Nephron progenitor cell (in vitro differentiated cells): Measurements from ENCODE around the gene PCDHA9.
"Not testable (repeated sequence)": the region's sequence is repeated elsewhere in the genome, so short reads cannot be mapped to it uniquely, and the experiment has no call there.

ENCODE experiments used
- DNase-seq: peaks from one replicate; pipeline ENCODE4 v3.0.0; 2021
- H3K27ac Mint-ChIP-seq: 2 replicates; pipeline ENCODE4 v1.8.0; 2021; ENCODE audit warnings: mild to moderate bottlenecking, moderate library complexity, mixed read lengths
- H3K27me3 Mint-ChIP-seq: 2 replicates; pipeline ENCODE4 v1.8.0; 2021; ENCODE audit warnings: mild to moderate bottlenecking, low read depth, mixed read lengths; ENCODE audit not compliant: poor library complexity
- H3K36me3 Mint-ChIP-seq: 2 replicates; pipeline ENCODE4 v1.8.0; 2021; ENCODE audit warnings: low read depth, mixed read lengths
- H3K4me1 Mint-ChIP-seq: 2 replicates; pipeline ENCODE4 v1.8.0; 2021; ENCODE audit warnings: mixed read lengths
- H3K4me3 Mint-ChIP-seq: 2 replicates; pipeline ENCODE4 v1.8.0; 2021; ENCODE audit warnings: mild to moderate bottlenecking, moderate library complexity, mixed read lengths
- H3K9me3 Mint-ChIP-seq: 2 replicates; pipeline ENCODE4 v1.8.0; 2021; ENCODE audit warnings: mild to moderate bottlenecking, moderate library complexity, mixed read lengths
- TF ChIP-seq, protein P1 (sequence below): fragments of 200-600 bp; sonication (generic); IDR thresholded peaks from 2 replicates; pipeline ENCODE4 v1.5.0; 2021; ENCODE audit warnings: antibody characterized with exemption

The PCDHA9 gene

GRCh38 chr5:140870221-140871201 is 22.3 kb downstream of the PCDHA9 start:
- H3K4me3 Mint-ChIP-seq, result no peak overlapping the region
- H3K27me3 Mint-ChIP-seq, result no peaks in the 10 kb centered on the region
- peaks cover 81% of the 10 kb centered on the region for H3K36me3 Mint-ChIP-seq
- no peak for DNase-seq
- H3K9me3 Mint-ChIP-seq, result peaks cover 61% of the 10 kb centered on the region
- no peak overlapping the region for H3K27ac Mint-ChIP-seq
- peaks cover 14% of the 10 kb centered on the region for H3K4me1 Mint-ChIP-seq
- TF ChIP-seq, protein P1, sequence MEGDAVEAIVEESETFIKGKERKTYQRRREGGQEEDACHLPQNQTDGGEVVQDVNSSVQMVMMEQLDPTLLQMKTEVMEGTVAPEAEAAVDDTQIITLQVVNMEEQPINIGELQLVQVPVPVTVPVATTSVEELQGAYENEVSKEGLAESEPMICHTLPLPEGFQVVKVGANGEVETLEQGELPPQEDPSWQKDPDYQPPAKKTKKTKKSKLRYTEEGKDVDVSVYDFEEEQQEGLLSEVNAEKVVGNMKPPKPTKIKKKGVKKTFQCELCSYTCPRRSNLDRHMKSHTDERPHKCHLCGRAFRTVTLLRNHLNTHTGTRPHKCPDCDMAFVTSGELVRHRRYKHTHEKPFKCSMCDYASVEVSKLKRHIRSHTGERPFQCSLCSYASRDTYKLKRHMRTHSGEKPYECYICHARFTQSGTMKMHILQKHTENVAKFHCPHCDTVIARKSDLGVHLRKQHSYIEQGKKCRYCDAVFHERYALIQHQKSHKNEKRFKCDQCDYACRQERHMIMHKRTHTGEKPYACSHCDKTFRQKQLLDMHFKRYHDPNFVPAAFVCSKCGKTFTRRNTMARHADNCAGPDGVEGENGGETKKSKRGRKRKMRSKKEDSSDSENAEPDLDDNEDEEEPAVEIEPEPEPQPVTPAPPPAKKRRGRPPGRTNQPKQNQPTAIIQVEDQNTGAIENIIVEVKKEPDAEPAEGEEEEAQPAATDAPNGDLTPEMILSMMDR, result no peak

DNA sequence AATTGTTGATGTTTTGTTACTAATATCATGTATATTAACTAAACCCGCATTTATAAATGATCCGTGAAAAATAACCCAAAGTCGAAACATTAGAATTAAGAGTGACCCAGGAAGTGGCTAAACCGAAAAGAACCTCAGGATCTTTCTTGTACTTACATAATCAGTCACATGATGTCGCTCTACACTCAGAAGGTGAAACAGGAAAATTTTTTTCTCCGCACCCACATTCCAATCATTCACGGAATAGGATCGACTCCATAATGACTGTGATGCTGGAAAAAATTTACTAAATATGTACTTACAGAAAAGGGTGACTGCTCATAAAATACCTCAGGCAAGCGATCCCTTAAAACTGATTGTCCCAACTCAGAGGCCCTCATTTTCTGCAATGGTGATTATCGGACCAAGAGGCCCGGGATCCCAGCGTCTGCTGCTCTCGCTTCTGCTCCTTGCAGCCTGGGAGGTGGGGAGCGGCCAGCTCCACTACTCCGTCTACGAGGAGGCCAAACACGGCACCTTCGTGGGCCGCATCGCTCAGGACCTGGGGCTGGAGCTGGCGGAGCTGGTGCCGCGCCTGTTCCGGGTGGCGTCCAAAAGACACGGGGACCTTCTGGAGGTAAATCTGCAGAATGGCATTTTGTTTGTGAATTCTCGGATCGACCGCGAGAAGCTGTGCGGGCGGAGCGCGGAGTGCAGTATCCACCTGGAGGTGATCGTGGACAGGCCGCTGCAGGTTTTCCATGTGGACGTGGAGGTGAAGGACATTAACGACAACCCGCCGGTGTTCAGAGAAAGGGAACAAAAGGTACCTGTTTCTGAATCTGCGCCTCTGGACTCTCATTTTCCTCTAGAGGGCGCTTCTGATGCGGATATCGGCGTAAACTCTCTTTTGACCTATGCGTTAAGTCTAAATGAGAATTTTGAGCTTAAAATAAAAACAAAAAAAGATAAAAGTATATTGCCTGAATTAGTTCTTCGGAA is 27.2 kb downstream of the PCDHA9 start, which contains the start of gene PCDHA12:
Gene PCDHA12, plus strand, starts transcription at position 224 of the 981 bp plus-strand sequence. Its CDS starts 165 bp downstream, at position 389.
- Mint-ChIP-seq H3K36me3 (peaks cover 95% of the 10 kb centered on the region), H3K4me1 (peaks cover 11% of the 10 kb centered on the region), H3K9me3 (peaks cover 87% of the 10 kb centered on the region), H3K4me3 (peak within 1 kb of the TSS; percentile 87), H3K27me3 (no peaks in the 10 kb centered on the region), H3K27ac (no peak within 1 kb of the TSS)
- TF ChIP-seq, protein P1, result peak; percentile 34
- peak; percentile 34 for DNase-seq

GRCh38 chr5:140876541-140877261 is 28.5 kb downstream of the PCDHA9 start:
- peaks cover 92% of the 10 kb centered on the region for H3K9me3 Mint-ChIP-seq
- not testable (repeated sequence) for H3K27ac Mint-ChIP-seq, H3K27me3 Mint-ChIP-seq, DNase-seq
- H3K4me1 Mint-ChIP-seq, result peaks cover 11% of the 10 kb centered on the region
- H3K4me3 Mint-ChIP-seq, result peak overlapping the region; percentile 87
- peaks cover 96% of the 10 kb centered on the region for H3K36me3 Mint-ChIP-seq

DNA sequence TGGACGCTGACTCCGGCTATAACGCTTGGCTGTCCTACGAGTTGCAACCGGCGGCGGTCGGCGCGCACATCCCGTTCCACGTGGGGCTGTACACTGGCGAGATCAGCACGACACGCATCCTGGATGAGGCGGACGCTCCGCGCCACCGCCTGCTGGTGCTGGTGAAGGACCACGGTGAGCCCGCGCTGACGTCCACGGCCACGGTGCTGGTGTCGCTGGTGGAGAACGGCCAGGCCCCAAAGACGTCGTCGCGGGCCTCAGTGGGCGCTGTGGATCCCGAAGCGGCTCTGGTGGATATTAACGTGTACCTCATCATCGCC is 29.0 kb downstream of the PCDHA9 start:
- H3K36me3 Mint-ChIP-seq, result peaks cover 96% of the 10 kb centered on the region
- H3K27ac Mint-ChIP-seq, result no peak overlapping the region
- no peaks in the 10 kb centered on the region for H3K27me3 Mint-ChIP-seq
- peaks cover 92% of the 10 kb centered on the region for H3K9me3 Mint-ChIP-seq
- TF ChIP-seq, protein P1, result no peak
- peaks cover 11% of the 10 kb centered on the region for H3K4me1 Mint-ChIP-seq
- no peak overlapping the region for H3K4me3 Mint-ChIP-seq
- DNase-seq, result no peak

DNA sequence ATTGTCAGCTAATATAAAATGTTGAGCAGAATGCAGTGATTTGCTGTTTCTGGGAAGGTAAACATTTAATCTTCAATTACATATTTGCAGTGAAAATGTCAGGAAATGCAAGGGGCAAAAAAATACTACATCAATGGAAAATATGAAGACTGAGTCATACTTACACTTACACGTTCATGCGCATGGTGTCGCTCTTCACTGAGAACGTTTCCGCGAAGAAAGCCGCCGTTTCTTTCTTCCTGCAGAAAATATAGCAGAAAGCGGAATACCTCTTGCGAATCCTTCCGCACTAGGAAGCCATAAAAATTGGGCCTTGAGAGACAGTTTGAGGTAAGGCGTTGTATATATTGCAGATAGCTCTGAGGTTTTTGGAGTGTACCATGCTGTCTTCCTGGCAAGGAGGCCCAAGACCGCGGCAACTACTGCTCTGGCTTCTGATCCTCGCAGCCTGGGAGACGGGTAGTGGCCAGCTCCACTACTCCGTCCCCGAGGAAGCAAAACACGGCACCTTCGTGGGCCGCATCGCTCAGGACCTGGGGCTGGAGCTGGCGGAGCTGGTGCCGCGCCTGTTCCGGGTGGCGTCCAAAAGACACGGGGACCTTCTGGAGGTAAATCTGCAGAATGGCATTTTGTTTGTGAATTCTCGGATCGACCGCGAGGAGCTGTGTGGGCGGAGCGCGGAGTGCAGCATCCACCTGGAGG is 33.9 kb downstream of the PCDHA9 start, which contains the start of gene PCDHA13:
Gene PCDHA13, plus strand, starts transcription at position 236 of the 702 bp plus-strand sequence. Its CDS starts 145 bp downstream, at position 381.
- TF ChIP-seq, protein P1, result no peak
- H3K36me3 Mint-ChIP-seq, result peaks cover 79% of the 10 kb centered on the region
- H3K27me3 Mint-ChIP-seq, result no peaks in the 10 kb centered on the region
- no peaks in the 10 kb centered on the region for H3K4me1 Mint-ChIP-seq
- H3K9me3 Mint-ChIP-seq, result peaks cover 76% of the 10 kb centered on the region
- no peak within 1 kb of the TSS for H3K27ac Mint-ChIP-seq
- DNase-seq, result no peak
- no peak within 1 kb of the TSS for H3K4me3 Mint-ChIP-seq
